Skeletal muscle tissue (tissue), 4 donors: ENCODE data around the gene NCAM1. TPM values are rescaled to one million over a fixed set of nuclear protein-coding genes. Genes with fewer than 3 reads are reported as not detected.

Source experiments
- H3K27ac ChIP-seq: one replicate; pipeline ENCODE4 v1.7.0; 2013; ENCODE audit warnings: mild to moderate bottlenecking, low read depth, low read length, inconsistent platforms
- H3K27me3 ChIP-seq, 3 donors: one replicate each; pipeline ENCODE4 v1.7.0; 2013; ENCODE audit warnings: low read length in 3 of 3; ENCODE audit not compliant: control insufficient read depth in 3 of 3, insufficient read depth in 3 of 3
- H3K36me3 ChIP-seq, 3 donors: one replicate each; pipeline ENCODE4 v1.7.0; 2013; ENCODE audit warnings: low read length in 3 of 3; ENCODE audit not compliant: control insufficient read depth in 3 of 3, insufficient read depth in 3 of 3
- H3K4me1 ChIP-seq, 3 donors: one replicate each; pipeline ENCODE4 v1.7.0; 2013; ENCODE audit warnings: low read length in 3 of 3, mild to moderate bottlenecking in 3 of 3; ENCODE audit not compliant: control insufficient read depth in 3 of 3, insufficient read depth in 3 of 3
- H3K4me3 ChIP-seq, 3 donors: one replicate each; pipeline ENCODE4 v1.7.0; 2013; ENCODE audit warnings: low read length in 3 of 3
- H3K9ac ChIP-seq, 3 donors: one replicate each; pipeline ENCODE4 v1.7.0; 2013; ENCODE audit warnings: low read length in 3 of 3, mild to moderate bottlenecking in 3 of 3, moderate library complexity in 2 of 3, low read depth in 1 of 3
- H3K9me3 ChIP-seq, 3 donors: one replicate each; pipeline ENCODE4 v1.7.0; 2013; ENCODE audit warnings: low read length in 3 of 3; ENCODE audit not compliant: control insufficient read depth in 3 of 3
- total RNA-seq: library from RNA; depleted of rRNA; stranded (reverse); fragments of >200 nt; gene quantifications from one replicate; pipeline ENCODE4 v1.2.3, GENCODE V29; 2014
- donor health status: Osteomylitis.

NCAM1 gene
- total RNA-seq, 1 donor from 2014 or later = 63.7 TPM

DNA sequence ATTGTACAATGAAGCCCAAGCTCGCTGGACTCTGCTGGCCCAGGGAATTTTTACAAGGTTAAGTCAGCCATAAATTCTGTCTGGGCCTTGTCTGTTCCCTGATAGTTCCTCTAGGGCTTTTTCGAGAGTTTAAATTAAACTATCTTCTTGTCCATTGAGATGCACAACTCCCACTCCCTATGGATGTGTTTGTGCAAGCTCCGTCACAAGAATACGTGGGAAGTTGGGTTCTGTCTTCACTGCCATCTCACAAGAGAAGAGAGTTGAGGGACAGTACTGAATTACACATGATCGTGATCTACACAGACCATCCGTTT lies 199.5 kb downstream of the NCAM1 start:
- H3K27ac ChIP-seq = no peak overlapping the region

DNA sequence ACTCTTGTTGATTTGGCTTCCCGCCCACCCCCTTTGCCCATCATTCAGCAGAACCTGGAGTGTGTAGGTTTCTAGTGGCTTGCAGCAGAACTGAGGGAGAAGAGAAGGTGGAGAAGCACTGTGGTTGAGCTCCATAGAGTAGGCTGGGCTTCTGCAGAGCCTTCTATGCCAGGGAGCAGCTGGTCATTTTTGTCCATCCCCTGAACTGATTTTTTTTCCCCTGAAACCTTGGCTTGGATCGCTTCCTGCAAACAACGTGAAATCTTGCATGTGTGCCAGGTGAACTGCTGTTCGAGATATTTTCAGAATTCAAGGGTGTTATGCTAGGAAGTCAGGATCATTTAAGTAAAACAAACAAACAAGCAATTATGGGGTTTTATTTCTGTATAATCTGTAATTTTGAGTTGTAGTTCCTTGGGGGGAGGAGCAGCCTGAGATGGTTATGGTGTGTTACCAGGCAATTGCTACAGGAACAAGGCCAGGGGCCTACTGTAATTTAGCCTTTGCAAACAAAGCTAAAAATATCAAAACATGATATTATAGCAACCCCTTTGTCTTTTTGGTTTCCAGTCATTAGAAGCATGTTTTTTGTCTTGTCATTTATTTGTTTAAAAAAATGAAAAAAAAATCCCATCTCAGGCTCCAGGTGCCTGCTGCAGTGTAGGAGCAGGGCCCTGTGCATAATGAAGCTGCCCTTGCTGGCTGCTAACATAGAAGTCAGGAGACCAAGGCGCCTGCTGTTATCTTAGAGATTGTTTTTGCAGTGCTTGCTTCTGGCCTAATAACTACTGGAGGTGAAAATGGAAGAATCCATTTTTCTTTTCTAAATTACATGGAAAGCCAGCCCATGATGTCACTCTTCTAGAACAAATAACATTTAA lies 200.7 kb downstream of the NCAM1 start:
- Histone ChIP-seq H3K4me1 (peaks cover 6 to 14% (median 12%) of the 10 kb centered on the region in 3 donors), H3K27ac (no peak overlapping the region), H3K9me3 (no peaks in the 10 kb centered on the region), H3K36me3 (no peaks in the 10 kb centered on the region), H3K9ac (no peak overlapping the region), H3K4me3 (no peak overlapping the region), H3K27me3 (no peaks in the 10 kb centered on the region)

More for the DNA sequence above, 199.5 kb downstream of the NCAM1 start:
- no peaks in the 10 kb centered on the region for H3K9me3 ChIP-seq
- no peak overlapping the region for H3K4me3 ChIP-seq
- H3K9ac ChIP-seq = no peak overlapping the region
- no peaks in the 10 kb centered on the region for H3K27me3 ChIP-seq
- no peaks in the 10 kb centered on the region for H3K36me3 ChIP-seq
- H3K4me1 ChIP-seq = peaks cover 6 to 14% (median 12%) of the 10 kb centered on the region in 3 donors

DNA sequence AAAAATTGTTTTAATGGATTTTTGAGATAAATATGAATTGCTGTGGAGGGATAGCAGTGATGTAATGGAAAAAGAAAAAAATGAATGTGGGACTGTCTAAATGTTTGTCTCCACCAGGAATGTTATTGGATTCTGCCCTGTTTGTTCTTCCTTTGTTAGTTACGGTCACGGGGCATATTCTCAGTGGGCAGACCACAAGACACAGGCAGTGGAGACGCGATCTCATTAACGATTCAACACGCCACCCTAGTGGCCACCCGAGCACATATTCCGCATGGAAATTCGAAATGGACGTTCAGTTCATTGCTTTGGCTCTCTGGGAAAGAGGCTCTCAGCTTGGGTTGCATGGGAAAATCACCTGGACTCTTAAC lies 201.4 kb downstream of the NCAM1 start:
- no peak overlapping the region for H3K9ac ChIP-seq
- no peaks in the 10 kb centered on the region for H3K36me3 ChIP-seq
- no peaks in the 10 kb centered on the region for H3K27me3 ChIP-seq
- no peak overlapping the region for H3K4me3 ChIP-seq
- no peak overlapping the region for H3K27ac ChIP-seq
- peaks cover 6 to 14% (median 12%) of the 10 kb centered on the region in 3 donors for H3K4me1 ChIP-seq
- no peaks in the 10 kb centered on the region for H3K9me3 ChIP-seq

DNA sequence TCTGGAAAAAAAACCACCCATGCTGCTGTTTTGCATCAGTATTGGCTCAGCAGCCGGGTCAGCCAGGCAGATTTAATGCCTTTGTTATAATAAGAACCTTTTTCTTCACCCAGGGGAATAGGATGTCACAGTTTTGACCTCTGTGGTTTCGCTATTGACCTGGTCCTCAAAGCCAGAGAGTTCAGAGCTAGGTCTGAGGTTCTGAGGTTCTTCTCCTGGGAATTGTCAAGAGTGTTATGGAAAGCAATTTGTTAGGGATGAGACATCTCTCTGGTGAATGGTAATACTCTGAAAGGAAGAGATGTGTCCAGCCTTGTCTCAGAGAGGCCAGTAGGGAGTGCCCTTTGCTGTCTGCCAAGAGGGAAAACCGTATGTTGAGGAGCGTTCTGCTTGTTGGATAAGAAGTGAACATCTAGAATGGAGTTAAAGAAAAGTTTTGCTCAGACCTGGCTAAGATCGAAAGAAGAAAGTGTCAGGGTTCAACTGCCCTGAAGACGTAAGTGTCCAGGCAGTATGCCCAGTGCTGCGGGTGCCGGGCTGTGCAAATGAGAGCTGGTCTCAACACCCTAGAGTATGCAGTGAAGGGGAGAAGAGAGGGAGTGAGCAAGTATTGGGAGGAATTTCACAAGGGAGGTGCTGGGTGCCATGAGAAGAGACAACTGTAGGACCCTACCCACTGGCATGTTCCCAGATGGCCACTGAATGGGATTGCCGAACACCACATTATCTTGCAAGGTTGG lies 202.2 kb downstream of the NCAM1 start:
- Histone ChIP-seq H3K27me3 (no peaks in the 10 kb centered on the region), H3K36me3 (no peaks in the 10 kb centered on the region), H3K9ac (no peak overlapping the region), H3K27ac (no peak overlapping the region), H3K9me3 (no peaks in the 10 kb centered on the region), H3K4me3 (no peak overlapping the region), H3K4me1 (peaks cover 6 to 16% (median 14%) of the 10 kb centered on the region in 3 donors)

- no peak overlapping the region for H3K27ac ChIP-seq
- H3K4me3 ChIP-seq = no peak overlapping the region
- H3K36me3 ChIP-seq = no peaks in the 10 kb centered on the region
- H3K9ac ChIP-seq = no peak overlapping the region
- no peaks in the 10 kb centered on the region for H3K9me3 ChIP-seq
- H3K27me3 ChIP-seq = no peaks in the 10 kb centered on the region
- peaks cover 3 to 16% (median 7%) of the 10 kb centered on the region in 3 donors for H3K4me1 ChIP-seq
Measured at GRCh38 chr11:113166280-113166679, 205.1 kb downstream of the NCAM1 start.

GRCh38 chr11:113167599-113167998 lies 206.4 kb downstream of the NCAM1 start:
- no peak overlapping the region for H3K27ac ChIP-seq
- H3K36me3 ChIP-seq = no peaks in the 10 kb centered on the region
- no peak overlapping the region for H3K4me3 ChIP-seq

GRCh38 chr11:113168354-113169342 lies 207.4 kb downstream of the NCAM1 start:
- Histone ChIP-seq H3K4me1 (peaks cover 0 to 5% (median 0%) of the 10 kb centered on the region in 3 donors), H3K9me3 (no peaks in the 10 kb centered on the region), H3K4me3 (no peak overlapping the region), H3K27ac (no peak overlapping the region), H3K36me3 (no peaks in the 10 kb centered on the region), H3K9ac (no peak overlapping the region), H3K27me3 (no peaks in the 10 kb centered on the region)

More at GRCh38 chr11:113167599-113167998, 206.4 kb downstream of the NCAM1 start:
- H3K9me3 ChIP-seq = no peaks in the 10 kb centered on the region
- H3K27me3 ChIP-seq = no peaks in the 10 kb centered on the region
- H3K4me1 ChIP-seq = peaks cover 3 to 9% (median 5%) of the 10 kb centered on the region in 3 donors
- no peak overlapping the region for H3K9ac ChIP-seq

- no peak overlapping the region for H3K27ac ChIP-seq
Measured at GRCh38 chr11:113172382-113172951, 211.2 kb downstream of the NCAM1 start.

DNA sequence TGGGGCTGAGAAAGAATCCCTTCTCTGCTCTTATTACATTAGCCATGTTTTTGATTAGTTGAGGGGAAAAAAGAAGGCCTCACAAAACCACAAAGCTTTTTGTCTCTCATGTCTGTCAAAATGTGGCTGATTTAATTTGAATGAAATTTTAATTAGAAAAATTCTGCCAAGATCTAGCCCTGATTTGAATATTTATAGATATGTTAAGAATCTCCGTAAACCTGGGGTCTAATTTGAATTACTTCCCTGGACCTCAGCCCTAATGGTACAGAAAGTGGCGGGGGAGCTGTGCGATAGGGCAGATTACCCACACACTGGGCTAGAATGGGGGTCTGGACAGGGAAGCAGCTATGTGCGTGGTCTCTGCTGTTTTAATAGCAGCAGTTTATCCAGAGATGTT lies 211.9 kb downstream of the NCAM1 start:
- no peak overlapping the region for H3K4me3 ChIP-seq
- no peaks in the 10 kb centered on the region for H3K27me3 ChIP-seq
- no peak overlapping the region for H3K9ac ChIP-seq
- H3K36me3 ChIP-seq = no peaks in the 10 kb centered on the region
- no peaks in the 10 kb centered on the region for H3K9me3 ChIP-seq
- H3K27ac ChIP-seq = no peak overlapping the region
- peaks cover 0 to under 1% (median 0%) of the 10 kb centered on the region in 3 donors for H3K4me1 ChIP-seq

More at GRCh38 chr11:113172382-113172951, 211.2 kb downstream of the NCAM1 start:
- Histone ChIP-seq H3K4me3 (no peak overlapping the region), H3K9me3 (no peaks in the 10 kb centered on the region), H3K27me3 (no peaks in the 10 kb centered on the region), H3K9ac (no peak overlapping the region), H3K36me3 (no peaks in the 10 kb centered on the region), H3K4me1 (peaks cover 0 to 4% (median 0%) of the 10 kb centered on the region in 3 donors)
